ENCODE results near the gene NUDT9. TPM values are rescaled to one million over a fixed set of nuclear protein-coding genes. Genes with fewer than 3 reads are reported as not detected.
A peak's percentile ranks its signal among the peaks of the same experiment; 100 is the strongest.
"Not testable (repeated sequence)": the region's sequence is repeated elsewhere in the genome, so short reads cannot be mapped to it uniquely, and the experiment has no call there.

The NUDT9 gene
- total RNA-seq, result 10 to 100 TPM; 10.2 to 12.6 TPM

GRCh38 chr4:87422104-87423052 is at the start of gene NUDT9:
Gene NUDT9 (plus strand): TSS chr4:87422573. CDS start chr4:87422906, 333 bp downstream.
- peak; percentile 84 to 90 for DNase-seq
- no peaks in the 10 kb centered on the region for H3K9me3 Mint-ChIP-seq
- H3K4me1 Mint-ChIP-seq (ENCODE audit: low read depth), result peaks cover 32% of the 10 kb centered on the region
- H3K4me3 Mint-ChIP-seq, result peak within 1 kb of the TSS; percentile 90 to 91
- H3K36me3 Mint-ChIP-seq (ENCODE audit: insufficient read depth in 2 of 2), result peaks cover 0 to 1% of the 10 kb centered on the region in 2 donors
- no peaks in the 10 kb centered on the region for H3K27me3 Mint-ChIP-seq (ENCODE audit: low read depth)
- peak; percentile 91 to 92 for ATAC-seq (replicated peaks in 1 of 2)
- peak within 1 kb of the TSS; percentile 98 for H3K27ac Mint-ChIP-seq

GRCh38 chr4:87375719-87376291 is 46.6 kb upstream of the NUDT9 start:
- H3K4me3 Mint-ChIP-seq, result no peak overlapping the region
- H3K9me3 Mint-ChIP-seq, result no peaks in the 10 kb centered on the region
- peak; percentile 30 to 31 for ATAC-seq (replicated peaks in 1 of 2)
- no peak for DNase-seq
- H3K4me1 Mint-ChIP-seq (ENCODE audit: low read depth), result peaks cover 4% of the 10 kb centered on the region
- H3K27ac Mint-ChIP-seq, result no peak overlapping the region
- peaks cover 0 to 7% of the 10 kb centered on the region in 2 donors for H3K36me3 Mint-ChIP-seq (ENCODE audit: insufficient read depth in 2 of 2)
- no peaks in the 10 kb centered on the region for H3K27me3 Mint-ChIP-seq (ENCODE audit: low read depth)

GRCh38 chr4:87377816-87378215 is 44.6 kb upstream of the NUDT9 start:
- no peaks in the 10 kb centered on the region for H3K27me3 Mint-ChIP-seq (ENCODE audit: low read depth)
- no peak overlapping the region for H3K27ac Mint-ChIP-seq
- H3K4me3 Mint-ChIP-seq, result no peak overlapping the region
- no peak for DNase-seq
- peaks cover 0 to 1% of the 10 kb centered on the region in 2 donors for H3K36me3 Mint-ChIP-seq (ENCODE audit: insufficient read depth in 2 of 2)
- H3K9me3 Mint-ChIP-seq, result no peaks in the 10 kb centered on the region
- no peak for ATAC-seq (replicated peaks in 1 of 2)
- H3K4me1 Mint-ChIP-seq (ENCODE audit: low read depth), result peaks cover 4% of the 10 kb centered on the region

GRCh38 chr4:87382116-87382515 is 40.3 kb upstream of the NUDT9 start:
- Mint-ChIP-seq H3K27me3 (ENCODE audit: low read depth) (no peaks in the 10 kb centered on the region), H3K27ac (no peak overlapping the region), H3K36me3 (ENCODE audit: insufficient read depth in 2 of 2) (peaks cover 0 to 1% of the 10 kb centered on the region in 2 donors), H3K9me3 (no peaks in the 10 kb centered on the region), H3K4me3 (no peak overlapping the region), H3K4me1 (ENCODE audit: low read depth) (peaks cover 10% of the 10 kb centered on the region)
- DNase-seq, result no peak
- no peak for ATAC-seq (replicated peaks in 1 of 2)

- H3K4me1 Mint-ChIP-seq (ENCODE audit: low read depth), result peaks cover 17% of the 10 kb centered on the region
- no peaks in the 10 kb centered on the region for H3K27me3 Mint-ChIP-seq (ENCODE audit: low read depth)
- no peak overlapping the region for H3K4me3 Mint-ChIP-seq
These were observed 39.4 kb upstream of the NUDT9 start for GRCh38 chr4:87382931-87383330.

GRCh38 chr4:87384466-87385132 is 37.8 kb upstream of the NUDT9 start:
- ATAC-seq (replicated peaks in 1 of 2); H3K9me3 Mint-ChIP-seq; H3K4me3 Mint-ChIP-seq; H3K36me3 Mint-ChIP-seq (ENCODE audit: insufficient read depth in 2 of 2); H3K27me3 Mint-ChIP-seq (ENCODE audit: low read depth); DNase-seq: not testable (repeated sequence)
- Mint-ChIP-seq H3K27ac (peak overlapping the region; percentile 57), H3K4me1 (ENCODE audit: low read depth) (peaks cover 32% of the 10 kb centered on the region)

More at GRCh38 chr4:87382931-87383330, 39.4 kb upstream of the NUDT9 start:
- ATAC-seq (replicated peaks in 1 of 2) (no peak), DNase-seq (no peak)
- H3K9me3 Mint-ChIP-seq, result no peaks in the 10 kb centered on the region
- peak overlapping the region; percentile 17 for H3K27ac Mint-ChIP-seq
- H3K36me3 Mint-ChIP-seq (ENCODE audit: insufficient read depth in 2 of 2), result peaks cover 0 to 1% of the 10 kb centered on the region in 2 donors

- H3K27me3 Mint-ChIP-seq (ENCODE audit: low read depth), result no peaks in the 10 kb centered on the region
- DNase-seq, result no peak
- H3K4me1 Mint-ChIP-seq (ENCODE audit: low read depth), result peaks cover 42% of the 10 kb centered on the region
These were observed 35.1 kb upstream of the NUDT9 start for GRCh38 chr4:87387237-87387636.

GRCh38 chr4:87388901-87389300 is 33.5 kb upstream of the NUDT9 start:
- DNase-seq (no peak), ATAC-seq (replicated peaks in 1 of 2) (no peak)
- Mint-ChIP-seq H3K4me1 (ENCODE audit: low read depth) (peaks cover 42% of the 10 kb centered on the region), H3K27ac (peak overlapping the region; percentile 9), H3K27me3 (ENCODE audit: low read depth) (no peaks in the 10 kb centered on the region), H3K9me3 (no peaks in the 10 kb centered on the region), H3K36me3 (ENCODE audit: insufficient read depth in 2 of 2) (peaks cover 0 to 3% of the 10 kb centered on the region in 2 donors), H3K4me3 (peak overlapping the region; percentile 87 to 97)

More at GRCh38 chr4:87387237-87387636, 35.1 kb upstream of the NUDT9 start:
- no peak overlapping the region for H3K27ac Mint-ChIP-seq
- H3K9me3 Mint-ChIP-seq, result no peaks in the 10 kb centered on the region
- H3K36me3 Mint-ChIP-seq (ENCODE audit: insufficient read depth in 2 of 2), result peaks cover 0 to 3% of the 10 kb centered on the region in 2 donors
- no peak for ATAC-seq (replicated peaks in 1 of 2)
- no peak overlapping the region for H3K4me3 Mint-ChIP-seq

- Mint-ChIP-seq H3K4me3 (peak overlapping the region; percentile 87 to 97), H3K27ac (peak overlapping the region; percentile 94), H3K4me1 (ENCODE audit: low read depth) (peaks cover 42% of the 10 kb centered on the region)
- not testable (repeated sequence) for H3K36me3 Mint-ChIP-seq (ENCODE audit: insufficient read depth in 2 of 2); H3K9me3 Mint-ChIP-seq; DNase-seq; ATAC-seq (replicated peaks in 1 of 2); H3K27me3 Mint-ChIP-seq (ENCODE audit: low read depth)
These were observed 32.3 kb upstream of the NUDT9 start for GRCh38 chr4:87390055-87390454.

GRCh38 chr4:87390551-87390890 is 31.9 kb upstream of the NUDT9 start:
- Mint-ChIP-seq H3K27me3 (ENCODE audit: low read depth) (no peaks in the 10 kb centered on the region), H3K4me3 (peak overlapping the region; percentile 87 to 97), H3K27ac (peak overlapping the region; percentile 94), H3K36me3 (ENCODE audit: insufficient read depth in 2 of 2) (peaks cover 0 to 3% of the 10 kb centered on the region in 2 donors), H3K4me1 (ENCODE audit: low read depth) (peaks cover 42% of the 10 kb centered on the region), H3K9me3 (no peaks in the 10 kb centered on the region)
- DNase-seq, result no peak
- no peak for ATAC-seq (replicated peaks in 1 of 2)

- no peaks in the 10 kb centered on the region for H3K27me3 Mint-ChIP-seq (ENCODE audit: low read depth)
- H3K4me1 Mint-ChIP-seq (ENCODE audit: low read depth), result peaks cover 42% of the 10 kb centered on the region
- H3K36me3 Mint-ChIP-seq (ENCODE audit: insufficient read depth in 2 of 2), result peaks cover 0 to 3% of the 10 kb centered on the region in 2 donors
- peak; percentile 99 for ATAC-seq (replicated peaks in 1 of 2)
- peak within 1 kb of the TSS; percentile 94 for H3K27ac Mint-ChIP-seq
- peak; percentile 78 to 83 for DNase-seq
- peak within 1 kb of the TSS; percentile 87 to 97 for H3K4me3 Mint-ChIP-seq
- no peaks in the 10 kb centered on the region for H3K9me3 Mint-ChIP-seq
These were observed 31.3 kb upstream of the NUDT9 start, which contains the start of gene HSD17B11 for GRCh38 chr4:87390891-87391575. Gene HSD17B11 (minus strand): TSS chr4:87391188. CDS start chr4:87391070, 118 bp downstream.

- Mint-ChIP-seq H3K36me3 (ENCODE audit: insufficient read depth in 2 of 2) (peaks cover 0 to 3% of the 10 kb centered on the region in 2 donors), H3K27me3 (ENCODE audit: low read depth) (no peaks in the 10 kb centered on the region), H3K4me1 (ENCODE audit: low read depth) (peaks cover 38% of the 10 kb centered on the region), H3K4me3 (peak overlapping the region; percentile 87 to 97), H3K27ac (peak overlapping the region; percentile 94), H3K9me3 (no peaks in the 10 kb centered on the region)
- DNase-seq (no peak), ATAC-seq (replicated peaks in 1 of 2) (peak; percentile 26 to 30)
These were observed 30.8 kb upstream of the NUDT9 start for GRCh38 chr4:87391576-87392054.

Data from activated T-cell treated with anti-CD3 and anti-CD28 coated beads, Interleukin-2, amount 50 U/mL, for 72 hours (primary cell).